ENCODE measurements around the gene BBLN. TPM values are rescaled to one million over a fixed set of nuclear protein-coding genes. Genes with fewer than 3 reads are reported as not detected.

The BBLN gene
- total RNA-seq, 2 donors from 2014 or later = 208 to 329 TPM

GRCh38 chr9:128204858-128205257 is 44.8 kb downstream of the BBLN start:
- ATAC-seq (ENCODE audit: insufficient number of reproducible peaks, low FRiP score, low read depth) = no peak
- Histone ChIP-seq H3K36me3 (no peaks in the 10 kb centered on the region), H3K27me3 (replicated peaks; ENCODE audit: insufficient read depth) (peaks cover 8% of the 10 kb centered on the region), H3K4me3 (no peak overlapping the region), H3K9me3 (no peaks in the 10 kb centered on the region), H3K4me1 (ENCODE audit: control insufficient read depth in 1 of 2, low read depth in 2 of 2) (peaks cover 7 to 11% of the 10 kb centered on the region in 2 donors), H3K27ac (no peak overlapping the region)
- TF ChIP-seq CTCF (IDR thresholded peaks at IDR 0.05) = no peak
- no peak for DNase-seq (ENCODE audit: low spot score)

GRCh38 chr9:128205296-128205944 is 45.4 kb downstream of the BBLN start:
- no peak overlapping the region for H3K4me3 ChIP-seq
- TF ChIP-seq CTCF (IDR thresholded peaks at IDR 0.05) = no peak
- ATAC-seq (ENCODE audit: insufficient number of reproducible peaks, low FRiP score, low read depth) = no peak
- DNase-seq (ENCODE audit: low spot score) = no peak
- H3K4me1 ChIP-seq (ENCODE audit: control insufficient read depth in 1 of 2, low read depth in 2 of 2) = peaks cover 7 to 11% of the 10 kb centered on the region in 2 donors
- H3K27ac ChIP-seq = no peak overlapping the region
- no peaks in the 10 kb centered on the region for H3K9me3 ChIP-seq
- no peaks in the 10 kb centered on the region for H3K36me3 ChIP-seq
- peaks cover 8% of the 10 kb centered on the region for H3K27me3 ChIP-seq (replicated peaks; ENCODE audit: insufficient read depth)

GRCh38 chr9:128206484-128206883 is 46.4 kb downstream of the BBLN start:
- no peak for TF ChIP-seq CTCF (IDR thresholded peaks at IDR 0.05)
- H3K4me1 ChIP-seq (ENCODE audit: control insufficient read depth in 1 of 2, low read depth in 2 of 2) = peaks cover 7 to 11% of the 10 kb centered on the region in 2 donors
- no peak for DNase-seq (ENCODE audit: low spot score)
- H3K9me3 ChIP-seq = no peaks in the 10 kb centered on the region
- H3K27ac ChIP-seq = no peak overlapping the region
- ATAC-seq (ENCODE audit: insufficient number of reproducible peaks, low FRiP score, low read depth) = no peak
- H3K36me3 ChIP-seq = no peaks in the 10 kb centered on the region
- peaks cover 8% of the 10 kb centered on the region for H3K27me3 ChIP-seq (replicated peaks; ENCODE audit: insufficient read depth)
- no peak overlapping the region for H3K4me3 ChIP-seq

- no peak for TF ChIP-seq CTCF (IDR thresholded peaks at IDR 0.05)
- no peaks in the 10 kb centered on the region for H3K9me3 ChIP-seq
- DNase-seq (ENCODE audit: low spot score) = no peak
- ATAC-seq (ENCODE audit: insufficient number of reproducible peaks, low FRiP score, low read depth) = no peak
- no peaks in the 10 kb centered on the region for H3K36me3 ChIP-seq
- peaks cover 8% of the 10 kb centered on the region for H3K27me3 ChIP-seq (replicated peaks; ENCODE audit: insufficient read depth)
- peaks cover 7 to 11% of the 10 kb centered on the region in 2 donors for H3K4me1 ChIP-seq (ENCODE audit: control insufficient read depth in 1 of 2, low read depth in 2 of 2)
- no peak overlapping the region for H3K4me3 ChIP-seq
- H3K27ac ChIP-seq = no peak overlapping the region
Observed at GRCh38 chr9:128206916-128207910, 47.1 kb downstream of the BBLN start.

GRCh38 chr9:128208386-128208785 is 48.3 kb downstream of the BBLN start:
- Histone ChIP-seq H3K36me3 (no peaks in the 10 kb centered on the region), H3K9me3 (no peaks in the 10 kb centered on the region), H3K27ac (no peak overlapping the region), H3K4me3 (no peak overlapping the region), H3K4me1 (ENCODE audit: control insufficient read depth in 1 of 2, low read depth in 2 of 2) (peaks cover 7 to 10% of the 10 kb centered on the region in 2 donors), H3K27me3 (replicated peaks; ENCODE audit: insufficient read depth) (peaks cover 8% of the 10 kb centered on the region)
- DNase-seq (ENCODE audit: low spot score) = no peak
- TF ChIP-seq CTCF (IDR thresholded peaks at IDR 0.05) = no peak
- ATAC-seq (ENCODE audit: insufficient number of reproducible peaks, low FRiP score, low read depth) = no peak

Measured in thoracic aorta (tissue), 2 donors.